WTC11 (cell line): ENCODE data around the gene NRXN3. TPM values are rescaled to one million over a fixed set of nuclear protein-coding genes. Genes with fewer than 3 reads are reported as not detected.

ENCODE experiments used
- ATAC-seq: fragments of 200-7000 bp; cut with Tn5 transposase; 2 replicates; pipeline ENCODE4 v1.10.0; 2021; ENCODE audit warnings: mild to moderate bottlenecking, moderate library complexity
- CTCF ChIA-PET: fragments of 300-600 bp; sonication (Branson Sonifier 250); formaldehyde crosslinking; loops from one replicate; lab custom pipeline; 2021; ENCODE audit warnings: antibody characterized with exemption; lab: Charles Lee
- POLR2A ChIA-PET: fragments of 350-600 bp; sonication (Branson Sonifier 250); formaldehyde crosslinking; loops from one replicate; lab custom pipeline; 2021; ENCODE audit warnings: antibody characterized with exemption; lab: Charles Lee
- DNase-seq: peaks from one replicate; pipeline ENCODE4 v3.0.0; 2021; ENCODE audit warnings: low spot score
- H3K27ac Mint-ChIP-seq: 2 replicates; pipeline ENCODE4 v1.8.0; 2021; ENCODE audit warnings: mixed read lengths
- H3K27me3 Mint-ChIP-seq: 2 replicates; pipeline ENCODE4 v1.8.0; 2021; ENCODE audit warnings: low read depth, mild to moderate bottlenecking, moderate library complexity, mixed read lengths
- H3K36me3 Mint-ChIP-seq: 2 replicates; pipeline ENCODE4 v1.8.0; 2021; ENCODE audit warnings: mixed read lengths
- H3K4me1 Mint-ChIP-seq: 2 replicates; pipeline ENCODE4 v1.8.0; 2022; ENCODE audit warnings: mixed read lengths
- H3K4me3 Mint-ChIP-seq: 2 replicates; pipeline ENCODE4 v1.8.0; 2021; ENCODE audit warnings: mild to moderate bottlenecking, moderate library complexity, mixed read lengths
- H3K9me3 Mint-ChIP-seq: 2 replicates; pipeline ENCODE4 v1.8.0; 2021; ENCODE audit warnings: mixed read lengths
- CBFB ChIP-seq: sonication (generic); formaldehyde crosslinking; IDR thresholded peaks from 2 replicates; pipeline ENCODE4 v1.8.1; 2022; ENCODE audit warnings: mild to moderate bottlenecking, low read depth, missing genetic modification reagents
- CDX4 ChIP-seq: fragments of 250-450 bp; sonication (Bioruptor Pico); IDR thresholded peaks from 2 replicates; pipeline ENCODE4 v1.9.0; 2021; ENCODE audit warnings: moderate library complexity, mild to moderate bottlenecking, inconsistent platforms, borderline replicate concordance
- E2F1 ChIP-seq: sonication (generic); formaldehyde crosslinking; IDR thresholded peaks from 2 replicates; pipeline ENCODE4 v1.8.0; 2022; ENCODE audit warnings: mild to moderate bottlenecking, missing genetic modification reagents
- E2F5 ChIP-seq: sonication (generic); formaldehyde crosslinking; IDR thresholded peaks from 2 replicates; pipeline ENCODE4 v1.8.1; 2022; ENCODE audit warnings: mild to moderate bottlenecking, moderate library complexity, missing genetic modification reagents
- ERG ChIP-seq: fragments of 250-450 bp; sonication (Bioruptor Pico); IDR thresholded peaks from 2 replicates; pipeline ENCODE4 v1.8.0; 2021; ENCODE audit warnings: mild to moderate bottlenecking
- FOXP4 ChIP-seq: sonication (generic); formaldehyde crosslinking; IDR thresholded peaks from 2 replicates; pipeline ENCODE4 v1.8.0; 2022; ENCODE audit warnings: mild to moderate bottlenecking, missing genetic modification reagents
- MLX ChIP-seq: sonication (generic); formaldehyde crosslinking; IDR thresholded peaks from 2 replicates; pipeline ENCODE4 v1.8.1; 2023; ENCODE audit warnings: mild to moderate bottlenecking, missing genetic modification reagents, moderate library complexity
- MYBL2 ChIP-seq: sonication (generic); formaldehyde crosslinking; IDR thresholded peaks from 2 replicates; pipeline ENCODE4 v1.8.1; 2023; ENCODE audit warnings: mild to moderate bottlenecking, moderate library complexity, missing genetic modification reagents
- OVOL2 ChIP-seq: fragments of 250-450 bp; sonication (Bioruptor Pico); IDR thresholded peaks from 2 replicates; pipeline ENCODE4 v1.9.0; 2021; ENCODE audit warnings: mild to moderate bottlenecking, borderline replicate concordance
- PRDM15 ChIP-seq: sonication (generic); formaldehyde crosslinking; IDR thresholded peaks from 2 replicates; pipeline ENCODE4 v1.8.0; 2022; ENCODE audit warnings: missing genetic modification reagents
- SMAD4 ChIP-seq: sonication (generic); formaldehyde crosslinking; IDR thresholded peaks from 2 replicates; pipeline ENCODE4 v1.8.0; 2022; ENCODE audit warnings: mild to moderate bottlenecking, missing genetic modification reagents
- TEAD1 ChIP-seq: sonication (generic); formaldehyde crosslinking; IDR thresholded peaks from 2 replicates; pipeline ENCODE4 v1.8.0; 2022; ENCODE audit warnings: mild to moderate bottlenecking, missing genetic modification reagents
- ZBTB43 ChIP-seq: sonication (generic); formaldehyde crosslinking; IDR thresholded peaks from 2 replicates; pipeline ENCODE4 v1.8.1; 2023; ENCODE audit warnings: mild to moderate bottlenecking, missing genetic modification reagents
- ZMAT4 ChIP-seq: fragments of 250-450 bp; sonication (Bioruptor Pico); IDR thresholded peaks from 2 replicates; pipeline ENCODE4 v1.9.0; 2021; ENCODE audit warnings: mild to moderate bottlenecking
- ZNF232 ChIP-seq: sonication (generic); formaldehyde crosslinking; IDR thresholded peaks from 2 replicates; pipeline ENCODE4 v1.8.0; 2022; ENCODE audit warnings: mild to moderate bottlenecking, missing genetic modification reagents
- ZNF671 ChIP-seq: fragments of 250-450 bp; sonication (Bioruptor Pico); IDR thresholded peaks from 2 replicates; pipeline ENCODE4 v1.8.0; 2021; ENCODE audit warnings: mild to moderate bottlenecking
- total RNA-seq: library from RNA; stranded (reverse); gene quantifications from 3 replicates; pipeline ENCODE4 v1.2.3, GENCODE V29; 2021

Gene NRXN3
- total RNA-seq, 1 experiment from 2014 or later: 3.0 TPM

GRCh38 chr14:79786522-79786921 is 1616.3 kb downstream of the NRXN3 start (continued):
- TF ChIP-seq ZBTB43 (CRISPR knock-in tag): no peak
- no peak for TF ChIP-seq CBFB (CRISPR knock-in tag)
- no peak for TF ChIP-seq E2F1 (CRISPR knock-in tag)
- no peak for TF ChIP-seq ERG (CRISPR knock-in tag)
- TF ChIP-seq CDX4 (CRISPR knock-in tag): no peak
- TF ChIP-seq ZNF671: no peak
- TF ChIP-seq MYBL2 (CRISPR knock-in tag): no peak
- no peak for TF ChIP-seq ZNF232 (CRISPR knock-in tag)
- no peak for TF ChIP-seq PRDM15 (CRISPR knock-in tag)
- TF ChIP-seq FOXP4: no peak
- no peak for TF ChIP-seq SMAD4 (CRISPR knock-in tag)

- Mint-ChIP-seq H3K36me3 (peaks cover 22% of the 10 kb centered on the region), H3K9me3 (peaks cover 39% of the 10 kb centered on the region), H3K4me1 (peaks cover 6% of the 10 kb centered on the region), H3K27me3 (no peaks in the 10 kb centered on the region), H3K4me3 (no peak overlapping the region), H3K27ac (no peak overlapping the region)
- CTCF ChIA-PET: no interaction called here
- POLR2A ChIA-PET: no interaction called here
- ATAC-seq (no peak), DNase-seq (no peak)
- TF ChIP-seq E2F5 (CRISPR knock-in tag) (no peak), TEAD1 (CRISPR knock-in tag) (no peak), MLX (CRISPR knock-in tag) (no peak), OVOL2 (CRISPR knock-in tag) (no peak), ZMAT4 (CRISPR knock-in tag) (no peak)
Observed at GRCh38 chr14:79788346-79788745, 1618.2 kb downstream of the NRXN3 start.
